Loucy (cell line): ENCODE measurements around the gene TNP1.

Experiments
- H2AFZ ChIP-seq: fragments of 200-600 bp; sonication (generic); 2 replicates; pipeline ENCODE4 v1.6.0; 2016; ENCODE audit warnings: antibody characterized with exemption, mild to moderate bottlenecking, low read length, moderate library complexity
- H3F3A ChIP-seq: fragments of 200-600 bp; 2 replicates; pipeline ENCODE4 v1.6.0; 2016; ENCODE audit warnings: antibody characterized with exemption, low read depth, mild to moderate bottlenecking
- H3K27me3 ChIP-seq: fragments of 200-600 bp; sonication (generic); 2 replicates; pipeline ENCODE4 v1.6.1; 2014; ENCODE audit warnings: low read length, mild to moderate bottlenecking; ENCODE audit not compliant: insufficient read depth, poor library complexity, severe bottlenecking
- H3K36me3 ChIP-seq: fragments of 200-600 bp; sonication (generic); 2 replicates; pipeline ENCODE4 v1.6.1; 2016; ENCODE audit warnings: low read length; ENCODE audit not compliant: insufficient read depth
- H3K4me1 ChIP-seq: fragments of 200-600 bp; sonication (generic); 2 replicates; pipeline ENCODE4 v1.5.1; 2014; ENCODE audit warnings: low read length, mild to moderate bottlenecking; ENCODE audit not compliant: insufficient read depth, poor library complexity, severe bottlenecking
- H3K4me2 ChIP-seq: fragments of 200-600 bp; sonication (generic); 2 replicates; pipeline ENCODE4 v1.6.0; 2014; ENCODE audit warnings: antibody characterized with exemption, low read length, low read depth, mild to moderate bottlenecking; ENCODE audit not compliant: poor library complexity, severe bottlenecking
- H3K4me3 ChIP-seq: fragments of 200-600 bp; sonication (generic); 2 replicates; pipeline ENCODE4 v1.5.1; 2014; ENCODE audit warnings: low read length, mild to moderate bottlenecking, mixed read lengths; ENCODE audit not compliant: poor library complexity, severe bottlenecking
- H3K79me2 ChIP-seq: fragments of 200-600 bp; sonication (generic); 2 replicates; pipeline ENCODE4 v1.6.1; 2014; ENCODE audit warnings: low read length; ENCODE audit not compliant: insufficient read depth
- H3K9ac ChIP-seq: fragments of 200-600 bp; sonication (generic); 2 replicates; pipeline ENCODE4 v1.6.0; 2014; ENCODE audit warnings: mild to moderate bottlenecking, low read depth, low read length, moderate library complexity; ENCODE audit not compliant: poor library complexity, severe bottlenecking
- H3K9me2 ChIP-seq: fragments of 200-600 bp; sonication (generic); replicated peaks from 2 replicates; pipeline ENCODE4 v1.6.1; 2016; ENCODE audit warnings: low read depth, low read length, mixed read lengths
- H3K9me3 ChIP-seq: fragments of 200-600 bp; sonication (generic); 2 replicates; pipeline ENCODE4 v1.6.1; 2014; ENCODE audit warnings: mild to moderate bottlenecking, antibody characterized with exemption, low read length, low read depth; ENCODE audit not compliant: insufficient read depth
- H4K20me1 ChIP-seq: fragments of 200-600 bp; sonication (generic); 2 replicates; pipeline ENCODE4 v1.6.0; 2014; ENCODE audit warnings: antibody characterized with exemption, low read length, mild to moderate bottlenecking; ENCODE audit not compliant: insufficient read depth, poor library complexity, severe bottlenecking
- CTCF ChIP-seq: fragments of 200-600 bp; sonication (generic); conservative IDR thresholded peaks from 2 replicates; pipeline ENCODE4 v1.5.1; 2014; ENCODE audit warnings: mild to moderate bottlenecking, antibody characterized with exemption, low read length
- EZH2phosphoT487 ChIP-seq: fragments of 200-600 bp; IDR thresholded peaks from 2 replicates; pipeline ENCODE4 v1.6.1; 2018; ENCODE audit warnings: antibody characterized with exemption, mild to moderate bottlenecking, moderate library complexity, borderline replicate concordance

Gene TNP1

GRCh38 chr2:216839688-216840087, 20.2 kb downstream of the TNP1 start:
- Histone ChIP-seq H3K9ac (no peak overlapping the region), H3K4me3 (no peak overlapping the region), H3K9me2 (no peaks in the 10 kb centered on the region), H3K79me2 (no peaks in the 10 kb centered on the region), H3K27me3 (no peaks in the 10 kb centered on the region), H3F3A (no peaks in the 10 kb centered on the region), H3K9me3 (no peaks in the 10 kb centered on the region), H3K4me1 (no peaks in the 10 kb centered on the region), H3K4me2 (no peak overlapping the region), H4K20me1 (no peaks in the 10 kb centered on the region), H3K36me3 (no peaks in the 10 kb centered on the region), H2AFZ (no peak overlapping the region)
- TF ChIP-seq CTCF = no peak
- no peak for TF ChIP-seq EZH2phosphoT487

DNA sequence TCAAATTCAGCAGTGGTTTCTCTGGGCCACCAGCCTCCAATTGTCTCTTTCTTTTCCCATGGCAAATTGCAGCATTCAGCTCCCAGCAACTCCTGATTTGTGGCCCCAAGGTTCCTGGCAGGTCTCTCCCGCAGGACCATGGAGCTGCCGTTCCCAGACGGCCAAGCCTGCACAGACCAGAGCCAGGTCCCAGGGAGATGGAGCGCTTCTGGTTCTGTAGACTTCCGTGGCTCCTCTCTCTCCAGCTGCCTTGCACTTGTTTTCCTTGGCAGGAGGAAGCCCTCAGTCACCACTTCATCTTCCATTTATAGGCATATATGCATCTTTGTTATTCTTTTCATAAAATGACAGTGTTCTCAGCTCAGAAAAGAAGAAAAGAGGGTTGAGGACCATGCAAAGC, 21.7 kb downstream of the TNP1 start:
- H4K20me1 ChIP-seq = no peaks in the 10 kb centered on the region
- no peaks in the 10 kb centered on the region for H3K9me3 ChIP-seq
- TF ChIP-seq CTCF (no peak), EZH2phosphoT487 (no peak)
- no peaks in the 10 kb centered on the region for H3K27me3 ChIP-seq
- no peaks in the 10 kb centered on the region for H3K79me2 ChIP-seq
- no peaks in the 10 kb centered on the region for H3K9me2 ChIP-seq
- H3K36me3 ChIP-seq = no peaks in the 10 kb centered on the region
- no peak overlapping the region for H3K9ac ChIP-seq
- no peak overlapping the region for H3K4me2 ChIP-seq
- H2AFZ ChIP-seq = no peak overlapping the region
- no peaks in the 10 kb centered on the region for H3K4me1 ChIP-seq
- H3K4me3 ChIP-seq = no peak overlapping the region
- H3F3A ChIP-seq = no peaks in the 10 kb centered on the region

GRCh38 chr2:216837740-216838139, 22.1 kb downstream of the TNP1 start:
- no peak overlapping the region for H3K4me3 ChIP-seq
- no peaks in the 10 kb centered on the region for H4K20me1 ChIP-seq
- no peaks in the 10 kb centered on the region for H3K27me3 ChIP-seq
- no peaks in the 10 kb centered on the region for H3K36me3 ChIP-seq
- H3K9me2 ChIP-seq = no peaks in the 10 kb centered on the region
- no peak for TF ChIP-seq CTCF
- H3F3A ChIP-seq = no peaks in the 10 kb centered on the region
- no peaks in the 10 kb centered on the region for H3K9me3 ChIP-seq
- no peaks in the 10 kb centered on the region for H3K79me2 ChIP-seq
- no peaks in the 10 kb centered on the region for H3K4me1 ChIP-seq
- H2AFZ ChIP-seq = no peak overlapping the region
- no peak overlapping the region for H3K9ac ChIP-seq
- no peak overlapping the region for H3K4me2 ChIP-seq
